Stimulated activated CD4-positive, alpha-beta T cell treated with anti-CD3 and anti-CD28 coated beads, TNF-alpha, amount 100 ng/mL, for 24 hours (primary cell): Measurements from ENCODE around the gene NPFFR1.

ENCODE experiments used
- DNase-seq, 3 experiments: peaks; one replicate each; pipeline ENCODE4 v3.0.0-alpha.2; 2020; ENCODE audit warnings: low read depth in 3 of 3

NPFFR1 gene

GRCh38 chr10:70315276-70315675, 31.5 kb upstream of the NPFFR1 start:
- no peak for DNase-seq

- no peak for DNase-seq
These were observed 29.2 kb upstream of the NPFFR1 start for GRCh38 chr10:70312972-70313371.

GRCh38 chr10:70312249-70312648, 28.4 kb upstream of the NPFFR1 start:
- no peak for DNase-seq

GRCh38 chr10:70311698-70312097, 27.9 kb upstream of the NPFFR1 start:
- DNase-seq = no peak

- DNase-seq = no peak
These were observed 25.9 kb upstream of the NPFFR1 start for GRCh38 chr10:70309661-70310060.

- DNase-seq = no peak
These were observed 24.6 kb upstream of the NPFFR1 start for GRCh38 chr10:70308121-70309060.

- DNase-seq = no peak
These were observed 23.2 kb upstream of the NPFFR1 start for GRCh38 chr10:70306886-70307520.

- DNase-seq = no peak
These were observed 22.4 kb upstream of the NPFFR1 start for GRCh38 chr10:70306181-70306705.

- DNase-seq = no peak
These were observed 19.9 kb upstream of the NPFFR1 start for GRCh38 chr10:70303730-70304129.

GRCh38 chr10:70302292-70302691, 18.5 kb upstream of the NPFFR1 start:
- no peak for DNase-seq

GRCh38 chr10:70300908-70301597, 17.2 kb upstream of the NPFFR1 start:
- DNase-seq = no peak

- DNase-seq = no peak
These were observed 16.7 kb upstream of the NPFFR1 start for GRCh38 chr10:70300461-70300860.

GRCh38 chr10:70299876-70300275, 16.1 kb upstream of the NPFFR1 start:
- DNase-seq = no peak

GRCh38 chr10:70298393-70298792, 14.6 kb upstream of the NPFFR1 start:
- no peak for DNase-seq

GRCh38 chr10:70297224-70297623, 13.4 kb upstream of the NPFFR1 start:
- no peak for DNase-seq

- DNase-seq = no peak
These were observed 12.6 kb upstream of the NPFFR1 start for GRCh38 chr10:70296406-70296899.

- no peak for DNase-seq
These were observed 12.1 kb upstream of the NPFFR1 start for GRCh38 chr10:70295926-70296325.

GRCh38 chr10:70295321-70295720, 11.5 kb upstream of the NPFFR1 start:
- no peak for DNase-seq

GRCh38 chr10:70293169-70293843, 9.5 kb upstream of the NPFFR1 start:
- no peak for DNase-seq

GRCh38 chr10:70292004-70292403, 8.2 kb upstream of the NPFFR1 start:
- no peak for DNase-seq

GRCh38 chr10:70289739-70290138, 5.9 kb upstream of the NPFFR1 start:
- DNase-seq = no peak

GRCh38 chr10:70286616-70287015, 2.8 kb upstream of the NPFFR1 start:
- no peak for DNase-seq
